GM12878 (cell line): ENCODE data around the gene PATJ. TPM values are rescaled to one million over a fixed set of nuclear protein-coding genes. Genes with fewer than 3 reads are reported as not detected.

Experiments
- ATAC-seq: fragments of 200-7000 bp; cut with Tn5 transposase; 3 replicates; pipeline ENCODE4 v1.9.1; 2020; ENCODE audit warnings: mild to moderate bottlenecking, moderate library complexity
- BruUV-seq: library from RNA; stranded (reverse); fragments of 400-500 nt; replicated peaks from 2 replicates; lab custom pipeline; 2021; lab: Mats Ljungman, UMichigan
- CTCF ChIA-PET: fragments of 300-600 bp; sonication (Branson Sonifier 250); formaldehyde crosslinking; extraction: SDS; loops from one replicate; lab custom pipeline; 2021; ENCODE audit warnings: inconsistent platforms; lab: Yijun Ruan, JAX
- POLR2A ChIA-PET: fragments of 350-600 bp; formaldehyde crosslinking; extraction: SDS; loops from one replicate; lab custom pipeline; 2021; ENCODE audit warnings: inconsistent platforms; lab: Charles Lee
- RAD21 ChIA-PET: fragments of 300-600 bp; sonication (Branson Sonifier 250); formaldehyde crosslinking; loops from one replicate; lab custom pipeline; 2023; ENCODE audit warnings: antibody characterized with exemption; ENCODE audit not compliant: unreplicated experiment; lab: Charles Lee
- SMC1A ChIA-PET: fragments of 300-600 bp; sonication (Branson Sonifier 250); formaldehyde crosslinking; loops from one replicate; lab custom pipeline; 2023; ENCODE audit not compliant: unreplicated experiment, uncharacterized antibody; lab: Charles Lee
- DNase-seq: peaks from one replicate; pipeline ENCODE4 v3.0.0-alpha.2; 2011; ENCODE audit warnings: low read depth, low spot score
- FAIRE-seq: peaks from 3 replicates; lab custom pipeline; 2011; peaks lifted over from hg19 to GRCh38; lab: Jason Lieb, UNC
- H2AFZ ChIP-seq: 2 replicates; pipeline ENCODE4 v1.6.0; 2011; ENCODE audit warnings: low read depth, low read length, control low read depth; ENCODE audit not compliant: control insufficient read depth
- H3K27ac ChIP-seq: 2 replicates; pipeline ENCODE4 v1.5.1; 2011; ENCODE audit warnings: control low read depth; ENCODE audit not compliant: control insufficient read depth, insufficient read depth
- H3K27me3 ChIP-seq, 2 experiments: replicated peaks in 1 of 2; 2 replicates each; pipeline versions ENCODE4 v1.6.0 to v1.6.1; 2011; ENCODE audit warnings: low read length in 1 of 2; ENCODE audit not compliant: control insufficient read depth in 2 of 2, insufficient read depth in 2 of 2
- H3K36me3 ChIP-seq, 2 experiments: 2 replicates each; pipeline ENCODE4 v1.5.1; 2011; ENCODE audit warnings: low read length in 1 of 2; ENCODE audit not compliant: control insufficient read depth in 2 of 2, insufficient read depth in 2 of 2
- H3K4me1 ChIP-seq: 2 replicates; pipeline ENCODE4 v1.6.1; 2011; ENCODE audit warnings: mild to moderate bottlenecking, low read length, moderate library complexity, mixed read lengths; ENCODE audit not compliant: control insufficient read depth, insufficient read depth
- H3K4me2 ChIP-seq: 2 replicates; pipeline ENCODE4 v1.6.0; 2011; ENCODE audit warnings: control low read depth; ENCODE audit not compliant: control insufficient read depth, insufficient read depth
- H3K4me3 ChIP-seq: fragments of 200-600 bp; sonication (generic); 2 replicates; pipeline ENCODE4 v1.5.1; 2016
- H3K79me2 ChIP-seq: 2 replicates; pipeline ENCODE4 v1.6.0; 2011; ENCODE audit warnings: low read length; ENCODE audit not compliant: control insufficient read depth, insufficient read depth
- H3K9ac ChIP-seq: 2 replicates; pipeline ENCODE4 v1.8.0; 2011; ENCODE audit warnings: low read length, control low read depth, mixed read lengths; ENCODE audit not compliant: control insufficient read depth, insufficient read depth
- H3K9me3 ChIP-seq: replicated peaks from 3 replicates; pipeline ENCODE4 v1.5.1; 2011; ENCODE audit warnings: mild to moderate bottlenecking, low read length; ENCODE audit not compliant: control insufficient read depth, insufficient read depth
- H4K20me1 ChIP-seq: 2 replicates; pipeline ENCODE4 v1.6.0; 2011; ENCODE audit not compliant: control insufficient read depth, insufficient read depth
- ATF7 ChIP-seq: fragments of 450-650 bp; IDR thresholded peaks from 2 replicates; pipeline ENCODE4 v1.6.1; 2016; ENCODE audit warnings: low read depth, mild to moderate bottlenecking
- BACH1 ChIP-seq: fragments of 450-650 bp; IDR thresholded peaks from 2 replicates; pipeline ENCODE4 v1.6.1; 2017; ENCODE audit warnings: mild to moderate bottlenecking, borderline replicate concordance
- CEBPB ChIP-seq, 2 experiments: fragments of 150-350 bp in 1 of 2; IDR thresholded peaks; 2 replicates each; pipeline ENCODE4 v1.6.1; 2012 to 2014; ENCODE audit warnings: low read depth in 2 of 2, low read length in 2 of 2, borderline replicate concordance in 1 of 2, inconsistent platforms in 1 of 2
- EP300 ChIP-seq, 2 experiments: fragments of 150-350 bp in 1 of 2; IDR thresholded peaks; 2 replicates each; pipeline ENCODE4 v1.6.1; 2011 to 2012; ENCODE audit warnings: low read depth in 2 of 2, low read length in 2 of 2, borderline replicate concordance in 1 of 2, improper control_type of control experiment in 1 of 2, inconsistent platforms in 1 of 2; ENCODE audit not compliant: control insufficient read depth in 1 of 2
- KLF5 ChIP-seq: fragments of 450-650 bp; IDR thresholded peaks from 2 replicates; pipeline ENCODE4 v1.6.1; 2014; ENCODE audit warnings: mild to moderate bottlenecking; ENCODE audit not compliant: partially characterized antibody
- MYC ChIP-seq: IDR thresholded peaks from 2 replicates; pipeline ENCODE4 v1.6.1; 2011; ENCODE audit warnings: mild to moderate bottlenecking, low read length, moderate library complexity, inconsistent platforms; ENCODE audit not compliant: insufficient read depth, insufficient replicate concordance, insufficient read length, severe bottlenecking
- NR2C1 ChIP-seq: fragments of 450-650 bp; IDR thresholded peaks from 2 replicates; pipeline ENCODE4 v1.6.1; 2017; ENCODE audit warnings: antibody characterized with exemption, mild to moderate bottlenecking, moderate library complexity
- RELA ChIP-seq: fragments of 450-650 bp; IDR thresholded peaks from 2 replicates; pipeline ENCODE4 v1.8.0; 2014; ENCODE audit warnings: borderline replicate concordance; ENCODE audit not compliant: partially characterized antibody
- TAF1 ChIP-seq: IDR thresholded peaks from 2 replicates; pipeline ENCODE4 v1.6.1; 2011; ENCODE audit warnings: mild to moderate bottlenecking, low read depth, low read length, borderline replicate concordance
- TARDBP ChIP-seq: IDR thresholded peaks from 2 replicates; pipeline ENCODE4 v1.6.1; 2016; ENCODE audit warnings: borderline replicate concordance
- YBX1 ChIP-seq: fragments of 450-650 bp; IDR thresholded peaks from 2 replicates; pipeline ENCODE4 v1.6.1; 2016; ENCODE audit warnings: antibody characterized with exemption
- WGBS: methylation state at CpG from one replicate; pipeline ENCODE4 v1.1.6; 2016; ENCODE audit warnings: low lambda C conversion rate; ENCODE audit not compliant: insufficient replicate concordance, insufficient coverage; ENCODE audit errors: missing lambda C conversion rate; 5-methylcytosine and 5-hydroxymethylcytosine counted together
- in situ Hi-C: fragments of 300-500 bp; cut with MboI; formaldehyde crosslinking; loops from 9 replicates; pipeline ENCODE4 v1.14.3; 2018; ENCODE audit warnings: mixed read lengths
- intact Hi-C: fragments of 100-400 bp; cut with micrococcal nuclease; formaldehyde crosslinking; loops from one replicate; pipeline ENCODE4 v1.14.2; 2022; ENCODE audit not compliant: unreplicated experiment
- polyA plus RNA-seq, 11 experiments: library from polyadenylated mRNA; depleted of rRNA in 4 of 11; unstranded in 6 of 11; stranded (reverse) in 5 of 11; fragments of >200 nt; fragmentation: Nextera tagmentation in 4 of 11; fragmentation: Illumina TruSeq in 1 of 11; extraction: Ambion mirVana in 4 of 11; extraction: Trizol in 1 of 11; gene quantifications; 1 replicate in 1 of 11; 2 replicates in 10 of 11; pipeline versions ENCODE4 v1.2.1 to v1.2.3, GENCODE V29; 2011 to 2016; ENCODE audit warnings: inconsistent platforms in 2 of 11, missing spikeins in 2 of 11, low read depth in 1 of 11
- total RNA-seq, 4 experiments: library from RNA; depleted of rRNA in 3 of 4; stranded (reverse); fragments of >200 nt in 3 of 4; fragmentation: Illumina TruSeq in 1 of 4; extraction: Trizol in 1 of 4; gene quantifications; 2 replicates each; pipeline versions ENCODE4 v1.2.1 to v1.2.3, GENCODE V29; 2013 to 2021
- TF ChIP-seq, protein P1 (sequence below): fragments of 450-650 bp; IDR thresholded peaks from 2 replicates; pipeline ENCODE4 v1.6.1; 2017; ENCODE audit warnings: low read depth, mild to moderate bottlenecking, moderate library complexity
- TF ChIP-seq, protein P2 (sequence below): fragments of 450-650 bp; IDR thresholded peaks from 2 replicates; pipeline ENCODE4 v1.6.1; 2017; ENCODE audit warnings: antibody characterized with exemption, mild to moderate bottlenecking, moderate library complexity
- TF ChIP-seq, protein P3 (sequence below): fragments of 450-650 bp; IDR thresholded peaks from 2 replicates; pipeline ENCODE4 v1.6.1; 2017; ENCODE audit warnings: mild to moderate bottlenecking, moderate library complexity

The PATJ gene
- total and polyA plus RNA-seq, 10 of the 15 experiments (the other 5 are each of a cell fraction or from before 2014, with no cell fraction given) = 2.8 to 13.9 (median 6.9) TPM

DNA sequence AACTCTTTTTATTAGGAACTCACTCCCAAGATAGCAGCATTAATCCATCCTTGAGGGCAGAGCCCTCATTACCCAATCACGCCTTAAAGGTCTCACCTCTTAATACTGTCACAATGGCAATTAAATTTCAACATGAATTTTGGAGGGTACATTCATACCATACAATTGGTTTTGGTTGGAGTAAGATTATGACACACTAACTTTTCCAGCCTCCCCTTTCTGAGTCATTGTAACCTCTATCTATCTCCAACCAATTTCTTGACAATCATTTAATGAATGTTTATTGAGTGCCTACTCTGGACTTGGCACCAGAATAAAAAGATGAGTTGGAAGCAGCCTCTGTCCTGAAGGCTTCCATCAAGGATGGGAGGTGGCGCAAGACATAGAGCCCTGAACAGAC is 358.2 kb downstream of the PATJ start (continued):
- TF ChIP-seq, protein P1, sequence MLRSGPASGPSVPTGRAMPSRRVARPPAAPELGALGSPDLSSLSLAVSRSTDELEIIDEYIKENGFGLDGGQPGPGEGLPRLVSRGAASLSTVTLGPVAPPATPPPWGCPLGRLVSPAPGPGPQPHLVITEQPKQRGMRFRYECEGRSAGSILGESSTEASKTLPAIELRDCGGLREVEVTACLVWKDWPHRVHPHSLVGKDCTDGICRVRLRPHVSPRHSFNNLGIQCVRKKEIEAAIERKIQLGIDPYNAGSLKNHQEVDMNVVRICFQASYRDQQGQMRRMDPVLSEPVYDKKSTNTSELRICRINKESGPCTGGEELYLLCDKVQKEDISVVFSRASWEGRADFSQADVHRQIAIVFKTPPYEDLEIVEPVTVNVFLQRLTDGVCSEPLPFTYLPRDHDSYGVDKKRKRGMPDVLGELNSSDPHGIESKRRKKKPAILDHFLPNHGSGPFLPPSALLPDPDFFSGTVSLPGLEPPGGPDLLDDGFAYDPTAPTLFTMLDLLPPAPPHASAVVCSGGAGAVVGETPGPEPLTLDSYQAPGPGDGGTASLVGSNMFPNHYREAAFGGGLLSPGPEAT = no peak
- no peak for TF ChIP-seq MYC

DNA sequence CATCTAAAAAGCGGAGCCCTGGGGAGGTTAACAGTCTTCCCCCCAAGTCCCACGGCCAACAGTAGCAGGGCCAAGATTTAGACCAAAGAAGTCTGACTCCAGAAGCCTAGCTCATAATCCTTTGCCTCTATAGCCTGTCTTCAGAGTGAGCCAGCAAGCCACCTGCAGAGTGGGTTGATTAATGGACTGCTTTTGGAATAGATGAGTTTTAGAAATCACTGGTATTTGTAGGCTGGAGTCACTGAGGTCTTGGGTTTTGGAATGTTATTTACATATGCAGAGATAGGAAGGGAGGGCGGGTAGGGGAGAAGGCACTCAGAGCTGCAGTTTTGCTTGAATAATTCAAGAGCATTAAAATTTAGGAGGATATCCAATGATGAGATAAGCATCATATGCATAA is 361.6 kb downstream of the PATJ start:
- no peak overlapping the region for H3K27ac ChIP-seq
- H3K79me2 ChIP-seq = no peaks in the 10 kb centered on the region
- no peaks in the 10 kb centered on the region for H4K20me1 ChIP-seq
- BruUV-seq = no TSS peak
- no peaks in the 10 kb centered on the region for H3K36me3 ChIP-seq
- intact Hi-C loops = no loop called here
- FAIRE-seq (no peak), ATAC-seq (no peak), DNase-seq (no peak)
- in situ Hi-C loops = no loop called here
- WGBS = 14% methylated on average over 3 of the region's 3 CpGs
- ChIA-PET POLR2A (no interaction called here), CTCF (interaction anchor here (1.4 kb wide), 1 partner anchor 27 kb away, joined by 3 read pairs; no protein-coding TSS in a partner anchor), SMC1A (no interaction called here), RAD21 (no interaction called here)
- H3K4me3 ChIP-seq = no peak overlapping the region
- no peaks in the 10 kb centered on the region for H3K27me3 ChIP-seq
- no peaks in the 10 kb centered on the region for H3K4me1 ChIP-seq
- no peak overlapping the region for H3K9ac ChIP-seq
- no peak overlapping the region for H3K4me2 ChIP-seq
- H3K9me3 ChIP-seq = no peaks in the 10 kb centered on the region
- H2AFZ ChIP-seq = no peak overlapping the region
- TF ChIP-seq KLF5 = no peak
- TF ChIP-seq BACH1 = no peak
- TF ChIP-seq NR2C1 = no peak
- no peak for TF ChIP-seq RELA
- TF ChIP-seq ATF7 = no peak
- TF ChIP-seq, protein P2, sequence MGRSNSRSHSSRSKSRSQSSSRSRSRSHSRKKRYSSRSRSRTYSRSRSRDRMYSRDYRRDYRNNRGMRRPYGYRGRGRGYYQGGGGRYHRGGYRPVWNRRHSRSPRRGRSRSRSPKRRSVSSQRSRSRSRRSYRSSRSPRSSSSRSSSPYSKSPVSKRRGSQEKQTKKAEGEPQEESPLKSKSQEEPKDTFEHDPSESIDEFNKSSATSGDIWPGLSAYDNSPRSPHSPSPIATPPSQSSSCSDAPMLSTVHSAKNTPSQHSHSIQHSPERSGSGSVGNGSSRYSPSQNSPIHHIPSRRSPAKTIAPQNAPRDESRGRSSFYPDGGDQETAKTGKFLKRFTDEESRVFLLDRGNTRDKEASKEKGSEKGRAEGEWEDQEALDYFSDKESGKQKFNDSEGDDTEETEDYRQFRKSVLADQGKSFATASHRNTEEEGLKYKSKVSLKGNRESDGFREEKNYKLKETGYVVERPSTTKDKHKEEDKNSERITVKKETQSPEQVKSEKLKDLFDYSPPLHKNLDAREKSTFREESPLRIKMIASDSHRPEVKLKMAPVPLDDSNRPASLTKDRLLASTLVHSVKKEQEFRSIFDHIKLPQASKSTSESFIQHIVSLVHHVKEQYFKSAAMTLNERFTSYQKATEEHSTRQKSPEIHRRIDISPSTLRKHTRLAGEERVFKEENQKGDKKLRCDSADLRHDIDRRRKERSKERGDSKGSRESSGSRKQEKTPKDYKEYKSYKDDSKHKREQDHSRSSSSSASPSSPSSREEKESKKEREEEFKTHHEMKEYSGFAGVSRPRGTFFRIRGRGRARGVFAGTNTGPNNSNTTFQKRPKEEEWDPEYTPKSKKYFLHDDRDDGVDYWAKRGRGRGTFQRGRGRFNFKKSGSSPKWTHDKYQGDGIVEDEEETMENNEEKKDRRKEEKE = no peak
- no peak for TF ChIP-seq TAF1
- no peak for TF ChIP-seq CEBPB (IDR thresholded peaks at IDR 0.05; ENCODE audit: borderline replicate concordance in 1 of 2, low read depth in 2 of 2, low read length in 2 of 2)
- TF ChIP-seq, protein P3, sequence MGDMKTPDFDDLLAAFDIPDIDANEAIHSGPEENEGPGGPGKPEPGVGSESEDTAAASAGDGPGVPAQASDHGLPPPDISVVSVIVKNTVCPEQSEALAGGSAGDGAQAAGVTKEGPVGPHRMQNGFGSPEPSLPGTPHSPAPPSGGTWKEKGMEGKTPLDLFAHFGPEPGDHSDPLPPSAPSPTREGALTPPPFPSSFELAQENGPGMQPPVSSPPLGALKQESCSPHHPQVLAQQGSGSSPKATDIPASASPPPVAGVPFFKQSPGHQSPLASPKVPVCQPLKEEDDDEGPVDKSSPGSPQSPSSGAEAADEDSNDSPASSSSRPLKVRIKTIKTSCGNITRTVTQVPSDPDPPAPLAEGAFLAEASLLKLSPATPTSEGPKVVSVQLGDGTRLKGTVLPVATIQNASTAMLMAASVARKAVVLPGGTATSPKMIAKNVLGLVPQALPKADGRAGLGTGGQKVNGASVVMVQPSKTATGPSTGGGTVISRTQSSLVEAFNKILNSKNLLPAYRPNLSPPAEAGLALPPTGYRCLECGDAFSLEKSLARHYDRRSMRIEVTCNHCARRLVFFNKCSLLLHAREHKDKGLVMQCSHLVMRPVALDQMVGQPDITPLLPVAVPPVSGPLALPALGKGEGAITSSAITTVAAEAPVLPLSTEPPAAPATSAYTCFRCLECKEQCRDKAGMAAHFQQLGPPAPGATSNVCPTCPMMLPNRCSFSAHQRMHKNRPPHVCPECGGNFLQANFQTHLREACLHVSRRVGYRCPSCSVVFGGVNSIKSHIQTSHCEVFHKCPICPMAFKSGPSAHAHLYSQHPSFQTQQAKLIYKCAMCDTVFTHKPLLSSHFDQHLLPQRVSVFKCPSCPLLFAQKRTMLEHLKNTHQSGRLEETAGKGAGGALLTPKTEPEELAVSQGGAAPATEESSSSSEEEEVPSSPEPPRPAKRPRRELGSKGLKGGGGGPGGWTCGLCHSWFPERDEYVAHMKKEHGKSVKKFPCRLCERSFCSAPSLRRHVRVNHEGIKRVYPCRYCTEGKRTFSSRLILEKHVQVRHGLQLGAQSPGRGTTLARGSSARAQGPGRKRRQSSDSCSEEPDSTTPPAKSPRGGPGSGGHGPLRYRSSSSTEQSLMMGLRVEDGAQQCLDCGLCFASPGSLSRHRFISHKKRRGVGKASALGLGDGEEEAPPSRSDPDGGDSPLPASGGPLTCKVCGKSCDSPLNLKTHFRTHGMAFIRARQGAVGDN = no peak
- TF ChIP-seq YBX1 = no peak
- no peak for TF ChIP-seq TARDBP
- TF ChIP-seq EP300 (IDR thresholded peaks at IDR 0.05; ENCODE audit: borderline replicate concordance in 1 of 2, control insufficient read depth in 1 of 2, low read depth in 2 of 2, low read length in 2 of 2) = no peak
